Measurements from ENCODE around the gene ZNF573. TPM values are rescaled to one million over a fixed set of nuclear protein-coding genes. Genes with fewer than 3 reads are reported as not detected.
"Not testable (repeated sequence)": the region's sequence is repeated elsewhere in the genome, so short reads cannot be mapped to it uniquely, and the experiment has no call there.

The ZNF573 gene
- total RNA-seq = 10 to 100 TPM; 13.9 to 14.0 TPM

DNA sequence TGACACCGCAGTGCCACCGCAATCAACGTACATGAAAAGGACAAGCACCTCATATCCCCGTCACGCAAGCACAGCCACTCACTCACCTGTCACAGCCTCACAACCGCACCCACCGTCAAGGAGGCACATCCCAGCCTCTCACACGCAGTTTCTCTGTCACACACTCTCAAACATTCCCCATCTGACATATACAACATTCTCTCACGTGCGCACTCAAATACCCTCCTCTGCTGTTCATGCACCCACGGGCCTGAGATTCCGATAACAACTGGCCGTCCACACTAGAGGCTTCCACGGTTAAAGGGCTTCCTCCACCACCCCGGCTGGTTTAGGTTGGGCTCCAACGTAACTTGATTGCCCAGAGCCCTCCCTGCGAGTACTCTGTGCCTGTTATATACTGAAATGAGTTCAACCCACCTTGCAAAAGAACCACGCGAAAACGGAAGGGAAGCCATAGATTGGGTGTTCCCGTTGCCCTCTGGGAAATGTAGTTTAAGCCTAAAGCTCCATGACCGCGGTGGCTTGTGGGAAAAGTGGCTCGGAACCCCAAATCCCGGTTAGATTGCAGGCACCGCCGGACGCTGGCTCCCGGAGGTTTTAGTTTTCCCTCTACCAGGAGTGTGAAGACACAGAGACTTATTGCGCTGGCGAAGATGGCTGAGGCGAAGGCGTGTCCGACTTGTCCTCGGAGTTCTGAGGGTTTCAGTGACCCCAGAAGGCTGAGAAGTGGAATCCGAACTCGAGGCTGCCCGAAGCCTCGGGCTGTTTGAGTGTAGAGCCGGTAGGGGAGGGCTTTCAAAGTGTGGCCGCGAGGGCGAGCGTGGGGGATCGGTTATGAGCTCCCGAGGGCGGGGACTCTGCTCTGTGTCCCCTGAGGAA is at the start of gene ZNF573:
ZNF573 (minus strand) TSS at position 460 of the 879 bp plus-strand sequence. CDS start 5,857 bp downstream, outside the sequence.
- POLR2A ChIA-PET = interaction anchor here (0.5 to 2.4 kb wide), 13 partner anchors 11 to 1251 kb away, joined by 3 to 14 read pairs (median 4); partner anchors contain the start of genes ZNF260, ZNF527, ZNF540 and ZNF571
- peaks cover 22% of the 10 kb centered on the region for H3K9me3 Mint-ChIP-seq
- peak within 1 kb of the TSS; percentile 89 for H3K4me3 Mint-ChIP-seq
- peaks cover 24% of the 10 kb centered on the region for H3K36me3 Mint-ChIP-seq
- DNase-seq (peak; percentile 82), ATAC-seq (ENCODE audit: low read depth) (peak; percentile 89)
- no peaks in the 10 kb centered on the region for H3K27me3 Mint-ChIP-seq
- H3K27ac Mint-ChIP-seq = peak within 1 kb of the TSS; percentile 93
- H3K4me1 Mint-ChIP-seq = peaks cover 11% of the 10 kb centered on the region

DNA sequence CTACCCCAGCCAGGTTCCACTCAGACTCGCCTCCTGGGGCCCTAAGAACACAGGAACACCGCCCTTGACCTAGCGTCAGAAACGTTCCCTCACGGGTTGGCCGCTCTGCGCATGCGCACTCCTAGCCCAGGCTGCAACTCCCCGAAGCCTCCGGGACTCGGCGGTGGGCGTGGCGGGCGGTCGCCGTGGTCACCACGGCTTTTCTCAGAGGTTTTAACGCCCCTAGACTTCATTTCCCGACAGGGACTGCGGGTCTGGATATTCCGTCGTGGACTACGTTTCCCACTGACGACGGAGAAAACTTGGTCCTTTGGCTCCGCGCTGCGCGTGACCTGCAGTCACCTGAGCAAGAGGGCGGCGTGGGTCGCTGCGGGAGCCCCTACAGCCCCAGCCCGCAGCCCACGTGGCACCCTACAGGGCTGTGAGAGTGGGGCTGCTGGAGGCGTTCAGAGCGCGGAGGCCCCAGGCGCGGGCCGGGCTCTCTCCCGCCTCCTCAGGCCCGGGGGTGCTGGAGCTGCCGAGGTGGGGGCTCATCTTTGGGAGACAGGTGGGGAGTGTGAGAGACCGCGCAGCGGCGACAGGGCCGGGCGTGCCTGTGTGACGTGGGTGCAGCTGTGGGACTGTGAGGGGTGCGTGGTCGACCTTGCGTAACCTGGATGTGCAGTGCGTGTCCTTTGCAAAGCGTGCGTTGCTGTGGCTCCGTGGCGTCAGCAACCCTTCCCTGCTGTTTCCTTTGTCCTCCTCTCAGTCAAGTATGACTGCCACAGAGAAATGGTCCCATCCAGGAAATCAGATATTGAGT is 38.0 kb upstream of the ZNF573 start:
- H3K27ac Mint-ChIP-seq = no peak overlapping the region
- H3K36me3 Mint-ChIP-seq = peaks cover 2% of the 10 kb centered on the region
- peak; percentile 39 for ATAC-seq (ENCODE audit: low read depth)
- peak; percentile 68 for DNase-seq
- peaks cover 3% of the 10 kb centered on the region for H3K27me3 Mint-ChIP-seq
- POLR2A ChIA-PET = no interaction called here
- peak overlapping the region; percentile 65 for H3K4me3 Mint-ChIP-seq
- H3K4me1 Mint-ChIP-seq = peaks cover 7% of the 10 kb centered on the region
- H3K9me3 Mint-ChIP-seq = peaks cover 32% of the 10 kb centered on the region

DNA sequence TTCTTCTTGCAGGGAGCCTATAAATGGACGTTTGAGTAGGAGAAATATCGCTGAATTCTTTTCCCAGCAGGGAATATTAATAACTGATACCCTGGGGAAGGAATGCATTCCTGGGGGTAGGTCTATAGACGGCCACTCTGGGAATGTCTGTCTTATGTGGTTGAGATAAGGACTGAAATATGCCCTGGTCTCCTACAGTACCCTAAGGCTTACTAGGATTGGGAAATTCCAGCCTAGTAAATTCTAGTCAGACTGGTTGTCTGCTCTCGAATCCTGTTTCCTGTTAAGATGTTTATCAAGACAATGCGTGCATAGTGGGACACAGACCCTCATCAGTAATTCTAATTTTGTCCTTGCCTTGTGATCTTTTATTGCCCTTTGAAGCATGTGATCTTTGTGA is 36.2 kb upstream of the ZNF573 start:
- H3K36me3 Mint-ChIP-seq; DNase-seq; H3K27me3 Mint-ChIP-seq; H3K27ac Mint-ChIP-seq; ATAC-seq (ENCODE audit: low read depth); H3K4me3 Mint-ChIP-seq; H3K4me1 Mint-ChIP-seq; POLR2A ChIA-PET: not testable (repeated sequence)
- peaks cover 29% of the 10 kb centered on the region for H3K9me3 Mint-ChIP-seq

DNA sequence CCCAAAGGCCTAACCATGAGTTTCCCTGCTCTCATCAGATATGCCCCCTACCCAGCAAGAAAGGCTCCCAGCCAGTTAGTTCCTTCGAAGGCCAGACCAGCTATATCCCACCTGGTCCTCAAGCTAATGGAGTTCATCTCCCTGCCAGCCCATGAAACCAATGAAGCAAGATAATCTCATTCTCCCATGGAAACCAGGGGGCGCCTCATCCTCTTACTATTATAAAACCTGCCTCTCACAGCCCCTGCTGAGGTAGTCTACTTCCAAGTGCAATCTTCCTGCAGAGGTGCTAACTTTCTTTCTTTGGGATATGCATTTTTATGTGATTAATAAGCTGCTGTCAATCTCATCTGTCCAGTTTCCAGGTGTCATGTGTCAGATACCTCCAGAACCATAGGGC is 34.0 kb upstream of the ZNF573 start:
- H3K4me3 Mint-ChIP-seq = no peak overlapping the region
- no peak for DNase-seq
- no peak for ATAC-seq (ENCODE audit: low read depth)
- peaks cover 3% of the 10 kb centered on the region for H3K27me3 Mint-ChIP-seq
- peaks cover 26% of the 10 kb centered on the region for H3K9me3 Mint-ChIP-seq
- no peak overlapping the region for H3K27ac Mint-ChIP-seq
- peaks cover 2% of the 10 kb centered on the region for H3K36me3 Mint-ChIP-seq
- H3K4me1 Mint-ChIP-seq = peaks cover 7% of the 10 kb centered on the region
- POLR2A ChIA-PET = no interaction called here

DNA sequence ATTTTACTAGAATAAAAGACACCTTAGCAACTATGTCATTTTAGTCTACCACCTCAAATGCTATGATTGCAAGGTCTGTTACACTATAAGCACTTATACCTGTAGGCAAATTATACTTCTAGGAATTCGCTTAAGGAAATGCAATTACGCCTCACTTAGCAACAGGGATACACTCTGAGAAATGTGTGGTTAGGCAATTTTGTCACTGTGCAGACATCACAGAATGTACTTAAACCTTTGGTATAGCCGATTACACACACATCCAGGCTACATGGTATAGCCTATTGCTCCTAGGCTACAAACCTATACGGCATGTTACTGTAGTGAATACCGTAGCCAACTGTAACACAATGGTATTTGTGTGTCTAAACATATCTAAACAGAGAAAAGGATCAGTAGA is 30.0 kb upstream of the ZNF573 start:
- no peak overlapping the region for H3K27ac Mint-ChIP-seq
- H3K4me3 Mint-ChIP-seq = no peak overlapping the region
- no peaks in the 10 kb centered on the region for H3K4me1 Mint-ChIP-seq
- ATAC-seq (ENCODE audit: low read depth) (no peak), DNase-seq (no peak)
- peaks cover 29% of the 10 kb centered on the region for H3K9me3 Mint-ChIP-seq
- H3K36me3 Mint-ChIP-seq = no peaks in the 10 kb centered on the region
- POLR2A ChIA-PET = no interaction called here
- H3K27me3 Mint-ChIP-seq = no peaks in the 10 kb centered on the region

DNA sequence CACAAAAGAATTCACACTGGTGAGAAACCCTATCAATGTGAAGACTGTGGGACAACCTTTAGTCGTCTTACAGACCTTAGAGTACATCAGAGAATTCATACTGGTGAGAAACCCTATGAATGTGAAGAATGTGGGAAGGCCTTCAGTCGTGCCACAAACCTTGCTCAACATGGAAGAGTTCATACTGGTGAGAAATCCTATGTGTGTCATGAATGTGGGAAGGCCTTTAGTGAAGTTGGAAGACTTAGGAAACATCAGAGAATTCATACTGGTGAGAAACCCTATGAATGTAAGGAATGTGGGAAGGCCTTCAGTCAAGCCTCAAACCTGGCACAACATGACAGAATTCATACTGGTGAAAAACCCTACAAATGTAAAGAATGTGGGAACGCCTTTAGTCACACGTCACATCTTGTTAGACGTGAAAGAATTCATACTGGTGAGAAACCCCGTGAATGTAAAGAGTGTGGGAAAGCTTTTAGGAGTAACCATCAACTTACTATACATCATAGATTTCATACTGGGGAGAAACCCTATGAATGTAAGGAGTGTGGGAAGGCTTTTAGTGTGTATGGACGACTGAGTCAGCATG is 24.0 kb upstream of the ZNF573 start:
- Mint-ChIP-seq H3K36me3 (no peaks in the 10 kb centered on the region), H3K4me1 (no peaks in the 10 kb centered on the region)

DNA sequence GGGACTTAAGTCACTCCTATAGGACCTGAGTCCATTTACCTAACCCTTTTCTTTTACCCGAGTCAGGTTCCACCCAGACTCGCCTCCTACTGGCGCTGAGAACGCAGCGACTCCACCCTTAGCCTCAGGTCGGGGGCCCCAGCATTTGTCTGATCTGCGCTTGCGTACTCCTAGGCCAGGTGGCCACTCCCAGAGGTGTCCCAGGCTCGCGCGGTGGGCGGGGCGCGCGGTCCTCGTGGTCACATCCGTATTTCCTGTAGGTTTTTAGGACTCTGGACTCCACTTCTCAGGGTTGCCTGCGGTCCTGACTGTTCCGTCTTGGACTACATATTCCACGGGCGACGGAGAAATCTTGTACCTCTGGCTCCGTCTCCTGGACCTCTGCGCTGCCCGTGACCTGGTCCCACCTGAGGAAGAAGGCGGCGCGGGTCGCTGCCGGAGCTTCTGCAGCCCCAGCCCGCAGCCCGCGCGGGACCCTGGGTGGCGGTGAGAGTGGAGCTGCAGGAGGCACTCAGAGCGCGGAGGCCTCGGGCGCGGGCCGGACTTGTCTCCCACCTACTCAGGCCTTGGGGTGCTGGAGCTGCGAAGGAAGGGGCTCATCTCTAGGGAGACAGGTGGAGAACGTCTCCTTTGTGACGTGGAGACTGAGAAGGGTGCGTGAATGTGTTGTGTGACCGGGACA is 11.0 kb upstream of the ZNF573 start:
- POLR2A ChIA-PET = no interaction called here
- H3K27me3 Mint-ChIP-seq = no peaks in the 10 kb centered on the region
- ATAC-seq (ENCODE audit: low read depth) = no peak

More for the DNA sequence above, 24.0 kb upstream of the ZNF573 start:
- Mint-ChIP-seq H3K27ac (no peak overlapping the region), H3K4me3 (no peak overlapping the region), H3K9me3 (peaks cover 45% of the 10 kb centered on the region), H3K27me3 (no peaks in the 10 kb centered on the region)
- DNase-seq (no peak), ATAC-seq (ENCODE audit: low read depth) (no peak)
- POLR2A ChIA-PET = no interaction called here

DNA sequence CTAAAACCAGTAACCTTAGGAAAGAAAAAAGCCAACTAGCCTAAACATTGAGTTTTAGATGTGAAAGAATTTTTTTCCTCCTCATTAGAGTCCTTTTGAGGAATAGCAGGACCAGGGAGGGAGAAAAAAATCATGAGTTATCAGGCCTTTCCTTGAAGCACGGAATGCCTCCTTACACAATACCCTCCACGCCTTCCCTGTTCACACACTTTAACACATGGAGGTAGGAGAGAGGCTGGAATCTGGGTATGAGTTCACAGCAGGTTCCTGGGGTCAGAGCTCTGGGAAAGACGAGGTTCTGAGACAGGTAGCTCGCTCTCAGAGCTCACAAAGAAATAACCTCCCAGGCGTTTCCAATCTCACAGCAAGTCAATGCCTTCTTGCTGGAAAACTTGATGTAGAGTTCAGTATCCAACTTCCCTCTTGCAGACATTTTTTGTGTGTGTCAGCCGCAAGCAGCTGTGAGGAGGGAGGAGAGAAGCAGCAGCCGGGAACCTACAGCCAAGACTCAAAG is 716 bp downstream of the ZNF573 start:
- Mint-ChIP-seq H3K4me1 (peaks cover 11% of the 10 kb centered on the region), H3K27me3 (no peaks in the 10 kb centered on the region), H3K27ac (peak overlapping the region; percentile 93), H3K9me3 (peaks cover 24% of the 10 kb centered on the region), H3K4me3 (peak overlapping the region; percentile 89), H3K36me3 (peaks cover 26% of the 10 kb centered on the region)
- DNase-seq (no peak), ATAC-seq (ENCODE audit: low read depth) (no peak)
- POLR2A ChIA-PET = interaction anchor here (1.0 to 2.4 kb wide), 3 partner anchors 59 to 408 kb away, joined by 3 to 14 read pairs (median 9); partner anchors contain the start of genes ZNF527, ZNF540, ZNF571 and ZNF607

More for the DNA sequence above, 11.0 kb upstream of the ZNF573 start:
- H3K9me3 Mint-ChIP-seq = peaks cover 34% of the 10 kb centered on the region
- H3K27ac Mint-ChIP-seq = no peak overlapping the region
- peaks cover 1% of the 10 kb centered on the region for H3K36me3 Mint-ChIP-seq
- H3K4me1 Mint-ChIP-seq = no peaks in the 10 kb centered on the region
- H3K4me3 Mint-ChIP-seq = no peak overlapping the region
- DNase-seq = no peak

DNA sequence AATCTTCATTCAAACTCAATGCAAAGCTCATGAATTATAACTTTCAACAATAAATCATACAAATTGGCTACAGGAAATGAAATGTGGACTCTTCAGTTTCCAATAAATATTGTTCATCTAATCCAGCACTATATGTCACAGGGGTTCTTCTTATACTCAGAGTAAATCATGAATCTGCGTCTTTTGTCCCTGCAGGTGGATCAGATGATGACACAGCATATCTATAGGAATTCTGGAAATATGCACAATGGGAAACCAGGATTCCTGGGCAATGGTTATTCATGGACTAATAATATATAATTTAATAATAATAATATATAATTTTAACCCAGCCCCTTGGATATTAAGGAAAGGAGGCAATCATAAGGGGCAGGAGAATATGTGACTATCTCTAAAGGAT is 8.4 kb downstream of the ZNF573 start:
- Mint-ChIP-seq H3K9me3 (peaks cover 32% of the 10 kb centered on the region), H3K4me3 (no peak overlapping the region), H3K36me3 (peaks cover 68% of the 10 kb centered on the region), H3K27me3 (no peaks in the 10 kb centered on the region), H3K27ac (no peak overlapping the region), H3K4me1 (peaks cover 2% of the 10 kb centered on the region)
- POLR2A ChIA-PET = interaction anchor here (0.6 kb wide), 1 partner anchor 382 kb away, joined by 3 read pairs; no protein-coding TSS in a partner anchor
- ATAC-seq (ENCODE audit: low read depth) (no peak), DNase-seq (no peak)

DNA sequence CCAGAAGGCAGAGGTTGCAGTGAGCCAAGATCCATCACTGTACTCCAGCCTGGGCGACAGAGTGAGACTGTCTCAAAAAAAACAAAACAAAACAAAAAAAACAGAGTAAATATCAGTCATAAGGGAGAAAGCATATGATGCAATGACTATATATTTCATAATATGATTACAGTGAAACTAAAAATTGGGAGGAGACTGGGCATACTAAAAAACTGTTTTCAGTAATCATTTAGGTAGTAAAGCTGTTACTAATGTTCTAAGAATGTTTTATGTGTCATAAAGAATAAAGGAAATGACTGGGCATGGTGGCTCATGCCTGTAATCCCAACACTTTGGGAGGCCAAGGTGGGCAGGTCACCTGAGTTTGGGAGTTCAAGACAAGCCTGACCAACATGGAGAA is 15.9 kb downstream of the ZNF573 start:
- no peak for ATAC-seq (ENCODE audit: low read depth)
- POLR2A ChIA-PET = no interaction called here
- no peak overlapping the region for H3K27ac Mint-ChIP-seq

DNA sequence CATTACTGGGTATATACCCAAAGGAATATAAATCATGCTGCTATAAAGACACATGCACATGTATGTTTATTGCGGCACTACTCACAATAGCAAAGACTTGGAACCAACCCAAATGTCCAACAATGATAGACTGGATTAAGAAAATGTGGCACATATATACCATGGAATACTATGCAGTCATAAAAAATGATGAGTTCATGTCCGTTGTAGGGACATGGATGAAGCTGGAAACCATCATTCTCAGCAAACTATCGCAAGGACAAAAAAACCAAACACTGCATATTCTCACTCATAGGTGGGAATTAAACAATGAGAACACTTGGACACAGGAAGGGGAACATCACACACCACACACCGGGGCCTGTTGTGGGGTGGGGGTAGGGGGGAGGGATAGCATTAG is 21.7 kb downstream of the ZNF573 start:
- Mint-ChIP-seq H3K9me3 (peaks cover 23% of the 10 kb centered on the region), H3K36me3 (peaks cover 48% of the 10 kb centered on the region)
- H3K4me3 Mint-ChIP-seq; H3K27me3 Mint-ChIP-seq; H3K27ac Mint-ChIP-seq; POLR2A ChIA-PET; DNase-seq; ATAC-seq (ENCODE audit: low read depth); H3K4me1 Mint-ChIP-seq: not testable (repeated sequence)

More for the DNA sequence above, 15.9 kb downstream of the ZNF573 start:
- Mint-ChIP-seq H3K4me1 (no peaks in the 10 kb centered on the region), H3K27me3 (no peaks in the 10 kb centered on the region), H3K9me3 (peaks cover 15% of the 10 kb centered on the region), H3K4me3 (no peak overlapping the region), H3K36me3 (peaks cover 65% of the 10 kb centered on the region)
- no peak for DNase-seq

DNA sequence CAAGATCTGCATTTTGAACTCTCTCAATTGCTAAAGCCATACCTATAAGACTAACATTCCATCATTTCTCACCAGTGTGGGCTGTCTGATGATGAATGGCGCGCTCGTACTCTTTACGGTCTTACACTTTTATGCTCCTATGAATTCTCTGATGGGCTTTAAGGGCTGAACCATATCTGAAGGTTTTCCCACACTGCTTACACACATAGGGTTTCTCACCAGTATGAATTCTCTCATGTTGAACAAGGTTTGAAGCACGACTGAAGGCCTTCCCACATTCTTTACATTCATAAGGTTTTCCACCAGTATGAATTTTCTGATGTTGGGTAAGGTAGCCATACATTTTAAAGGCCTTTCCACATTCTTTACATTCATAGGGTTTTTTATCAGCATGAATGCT is 41.0 kb downstream of the ZNF573 start:
- POLR2A ChIA-PET = no interaction called here
- DNase-seq (no peak), ATAC-seq (ENCODE audit: low read depth) (no peak)
- Mint-ChIP-seq H3K27me3 (no peaks in the 10 kb centered on the region), H3K4me3 (no peak overlapping the region), H3K27ac (no peak overlapping the region), H3K9me3 (peaks cover 54% of the 10 kb centered on the region), H3K4me1 (no peaks in the 10 kb centered on the region), H3K36me3 (peaks cover 55% of the 10 kb centered on the region)
